Astrocyte (in vitro differentiated cells and primary cell): ENCODE measurements around the gene SYTL3.

Experiments used
- EZH2 ChIP-seq: IDR thresholded peaks from 2 replicates; pipeline ENCODE4 v1.6.1; 2012; ENCODE audit warnings: mild to moderate bottlenecking, low read length, inconsistent platforms; ENCODE audit not compliant: insufficient read depth
- TF ChIP-seq, protein P1 (sequence below): IDR thresholded peaks from 2 replicates; pipeline ENCODE4 v1.5.1; 2011; ENCODE audit warnings: low read depth, mild to moderate bottlenecking, inconsistent platforms, low read length, moderate library complexity; ENCODE audit not compliant: insufficient read depth

DNA sequence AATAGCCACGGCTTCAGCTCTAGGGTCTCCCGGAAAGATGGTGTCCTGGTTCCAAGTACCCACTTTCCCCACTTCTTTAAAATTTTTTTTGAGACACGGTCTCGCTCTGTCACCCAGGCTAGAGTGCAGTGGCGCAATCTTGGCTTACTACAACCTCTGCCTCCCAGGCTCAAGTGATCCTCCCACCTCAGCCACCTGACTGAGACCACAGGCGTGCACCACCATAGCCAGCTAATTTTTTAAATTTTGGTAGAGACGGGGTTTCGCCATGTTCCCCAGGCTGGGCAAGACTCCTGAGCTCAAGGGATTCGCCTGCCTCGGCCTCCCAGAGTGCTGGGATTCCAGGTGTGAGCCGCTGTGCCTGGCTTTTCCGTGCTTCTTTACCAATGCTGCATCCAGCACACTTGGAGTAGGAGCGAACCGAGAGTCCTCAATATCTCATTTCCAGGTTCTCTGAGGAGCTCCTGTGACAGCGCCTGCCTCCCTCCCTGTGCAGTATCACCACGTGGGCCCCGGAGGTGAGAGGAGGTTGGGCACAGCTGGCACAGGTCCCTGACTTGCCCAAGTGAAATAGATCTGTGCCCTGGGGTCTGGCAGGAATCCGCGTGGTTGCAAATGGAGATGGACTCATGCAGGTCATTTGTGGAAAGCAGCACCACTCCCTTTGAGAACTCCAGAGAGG, 132.0 kb downstream of the SYTL3 start:
- TF ChIP-seq, protein P1, sequence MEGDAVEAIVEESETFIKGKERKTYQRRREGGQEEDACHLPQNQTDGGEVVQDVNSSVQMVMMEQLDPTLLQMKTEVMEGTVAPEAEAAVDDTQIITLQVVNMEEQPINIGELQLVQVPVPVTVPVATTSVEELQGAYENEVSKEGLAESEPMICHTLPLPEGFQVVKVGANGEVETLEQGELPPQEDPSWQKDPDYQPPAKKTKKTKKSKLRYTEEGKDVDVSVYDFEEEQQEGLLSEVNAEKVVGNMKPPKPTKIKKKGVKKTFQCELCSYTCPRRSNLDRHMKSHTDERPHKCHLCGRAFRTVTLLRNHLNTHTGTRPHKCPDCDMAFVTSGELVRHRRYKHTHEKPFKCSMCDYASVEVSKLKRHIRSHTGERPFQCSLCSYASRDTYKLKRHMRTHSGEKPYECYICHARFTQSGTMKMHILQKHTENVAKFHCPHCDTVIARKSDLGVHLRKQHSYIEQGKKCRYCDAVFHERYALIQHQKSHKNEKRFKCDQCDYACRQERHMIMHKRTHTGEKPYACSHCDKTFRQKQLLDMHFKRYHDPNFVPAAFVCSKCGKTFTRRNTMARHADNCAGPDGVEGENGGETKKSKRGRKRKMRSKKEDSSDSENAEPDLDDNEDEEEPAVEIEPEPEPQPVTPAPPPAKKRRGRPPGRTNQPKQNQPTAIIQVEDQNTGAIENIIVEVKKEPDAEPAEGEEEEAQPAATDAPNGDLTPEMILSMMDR: no peak
- TF ChIP-seq EZH2: no peak
